ENCODE measurements around the gene CDH13. TPM values are rescaled to one million over a fixed set of nuclear protein-coding genes. Genes with fewer than 3 reads are reported as not detected.

Gene CDH13
- total and polyA plus RNA-seq, 9 of the 15 experiments (the other 6 are each of a cell fraction or from before 2014, with no cell fraction given), result 0.03 TPM; not detected in 8

DNA sequence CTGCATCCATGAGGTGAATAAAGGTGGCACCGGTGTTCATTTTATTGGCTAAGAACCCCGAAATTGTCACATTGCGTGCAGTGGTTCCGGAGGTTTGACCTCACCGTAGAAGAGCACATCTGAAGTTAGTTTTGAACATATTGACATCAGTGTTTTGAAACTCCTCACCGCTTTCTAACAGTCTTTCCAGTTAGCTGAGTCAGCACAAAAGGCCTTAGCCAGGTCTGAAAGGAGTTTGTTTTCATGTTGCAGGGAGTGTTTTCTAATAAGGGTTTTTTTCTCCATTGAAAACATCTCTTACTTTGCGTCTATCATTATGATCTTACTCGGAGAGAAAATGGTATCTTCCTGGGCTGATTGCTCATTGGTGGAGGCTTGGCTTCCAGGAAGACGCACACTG, 1006.5 kb downstream of the CDH13 start:
- ATAC-seq (no peak), DNase-seq (ENCODE audit: extremely low read depth in 1 of 4, low spot score in 3 of 4) (no peak), FAIRE-seq (peak; percentile 15)
- no peak overlapping the region for H3K9ac ChIP-seq (ENCODE audit: insufficient read depth in 1 of 2, low read depth in 2 of 2, low read length in 2 of 2)
- POLR2A ChIA-PET, result no interaction called here
- TF ChIP-seq U2AF1 (optimal IDR thresholded peaks at IDR 0.05; ENCODE audit: low read depth, low read length) (no peak), MAFG (tag; conservative IDR thresholded peaks at IDR 0.05) (peak; percentile 95), ETV1 (tag; conservative IDR thresholded peaks at IDR 0.05; ENCODE audit: low read depth) (no peak), ZNF316 (IDR thresholded peaks at IDR 0.05) (peak; percentile 96), FOXJ3 (CRISPR knock-in tag; IDR thresholded peaks at IDR 0.05) (no peak), MAFK (IDR thresholded peaks at IDR 0.05; ENCODE audit: low read length) (peak; percentile 99), C11orf30 (IDR thresholded peaks at IDR 0.05; ENCODE audit: low read depth) (peak; percentile 93), NFE2 (IDR thresholded peaks at IDR 0.05; ENCODE audit: low read depth) (no peak), MAFF (IDR thresholded peaks at IDR 0.05; ENCODE audit: low read length) (peak; percentile 98)
- TF ChIP-seq, protein P1, sequence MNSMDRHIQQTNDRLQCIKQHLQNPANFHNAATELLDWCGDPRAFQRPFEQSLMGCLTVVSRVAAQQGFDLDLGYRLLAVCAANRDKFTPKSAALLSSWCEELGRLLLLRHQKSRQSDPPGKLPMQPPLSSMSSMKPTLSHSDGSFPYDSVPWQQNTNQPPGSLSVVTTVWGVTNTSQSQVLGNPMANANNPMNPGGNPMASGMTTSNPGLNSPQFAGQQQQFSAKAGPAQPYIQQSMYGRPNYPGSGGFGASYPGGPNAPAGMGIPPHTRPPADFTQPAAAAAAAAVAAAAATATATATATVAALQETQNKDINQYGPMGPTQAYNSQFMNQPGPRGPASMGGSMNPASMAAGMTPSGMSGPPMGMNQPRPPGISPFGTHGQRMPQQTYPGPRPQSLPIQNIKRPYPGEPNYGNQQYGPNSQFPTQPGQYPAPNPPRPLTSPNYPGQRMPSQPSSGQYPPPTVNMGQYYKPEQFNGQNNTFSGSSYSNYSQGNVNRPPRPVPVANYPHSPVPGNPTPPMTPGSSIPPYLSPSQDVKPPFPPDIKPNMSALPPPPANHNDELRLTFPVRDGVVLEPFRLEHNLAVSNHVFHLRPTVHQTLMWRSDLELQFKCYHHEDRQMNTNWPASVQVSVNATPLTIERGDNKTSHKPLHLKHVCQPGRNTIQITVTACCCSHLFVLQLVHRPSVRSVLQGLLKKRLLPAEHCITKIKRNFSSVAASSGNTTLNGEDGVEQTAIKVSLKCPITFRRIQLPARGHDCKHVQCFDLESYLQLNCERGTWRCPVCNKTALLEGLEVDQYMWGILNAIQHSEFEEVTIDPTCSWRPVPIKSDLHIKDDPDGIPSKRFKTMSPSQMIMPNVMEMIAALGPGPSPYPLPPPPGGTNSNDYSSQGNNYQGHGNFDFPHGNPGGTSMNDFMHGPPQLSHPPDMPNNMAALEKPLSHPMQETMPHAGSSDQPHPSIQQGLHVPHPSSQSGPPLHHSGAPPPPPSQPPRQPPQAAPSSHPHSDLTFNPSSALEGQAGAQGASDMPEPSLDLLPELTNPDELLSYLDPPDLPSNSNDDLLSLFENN (IDR thresholded peaks at IDR 0.05; ENCODE audit: low read depth in 2 of 2, low read length in 2 of 2), result no peak
- TF ChIP-seq, protein P2, sequence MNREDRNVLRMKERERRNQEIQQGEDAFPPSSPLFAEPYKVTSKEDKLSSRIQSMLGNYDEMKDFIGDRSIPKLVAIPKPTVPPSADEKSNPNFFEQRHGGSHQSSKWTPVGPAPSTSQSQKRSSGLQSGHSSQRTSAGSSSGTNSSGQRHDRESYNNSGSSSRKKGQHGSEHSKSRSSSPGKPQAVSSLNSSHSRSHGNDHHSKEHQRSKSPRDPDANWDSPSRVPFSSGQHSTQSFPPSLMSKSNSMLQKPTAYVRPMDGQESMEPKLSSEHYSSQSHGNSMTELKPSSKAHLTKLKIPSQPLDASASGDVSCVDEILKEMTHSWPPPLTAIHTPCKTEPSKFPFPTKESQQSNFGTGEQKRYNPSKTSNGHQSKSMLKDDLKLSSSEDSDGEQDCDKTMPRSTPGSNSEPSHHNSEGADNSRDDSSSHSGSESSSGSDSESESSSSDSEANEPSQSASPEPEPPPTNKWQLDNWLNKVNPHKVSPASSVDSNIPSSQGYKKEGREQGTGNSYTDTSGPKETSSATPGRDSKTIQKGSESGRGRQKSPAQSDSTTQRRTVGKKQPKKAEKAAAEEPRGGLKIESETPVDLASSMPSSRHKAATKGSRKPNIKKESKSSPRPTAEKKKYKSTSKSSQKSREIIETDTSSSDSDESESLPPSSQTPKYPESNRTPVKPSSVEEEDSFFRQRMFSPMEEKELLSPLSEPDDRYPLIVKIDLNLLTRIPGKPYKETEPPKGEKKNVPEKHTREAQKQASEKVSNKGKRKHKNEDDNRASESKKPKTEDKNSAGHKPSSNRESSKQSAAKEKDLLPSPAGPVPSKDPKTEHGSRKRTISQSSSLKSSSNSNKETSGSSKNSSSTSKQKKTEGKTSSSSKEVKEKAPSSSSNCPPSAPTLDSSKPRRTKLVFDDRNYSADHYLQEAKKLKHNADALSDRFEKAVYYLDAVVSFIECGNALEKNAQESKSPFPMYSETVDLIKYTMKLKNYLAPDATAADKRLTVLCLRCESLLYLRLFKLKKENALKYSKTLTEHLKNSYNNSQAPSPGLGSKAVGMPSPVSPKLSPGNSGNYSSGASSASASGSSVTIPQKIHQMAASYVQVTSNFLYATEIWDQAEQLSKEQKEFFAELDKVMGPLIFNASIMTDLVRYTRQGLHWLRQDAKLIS (CRISPR knock-in tag; IDR thresholded peaks at IDR 0.05), result no peak
- CTCF ChIA-PET (ENCODE audit: low intra/inter-chr PET ratio), result no interaction called here
- WGBS (ENCODE audit: insufficient coverage, low coverage, missing lambda C conversion rate), result 4% methylated on average over 9 of the region's 9 CpGs
- H3K27me3 ChIP-seq (ENCODE audit: control insufficient read depth in 2 of 2, insufficient read depth in 2 of 2, low read length in 2 of 2), result no peaks in the 10 kb centered on the region; a peak in 2 of 5 replicates
- H4K20me1 ChIP-seq (replicated peaks; ENCODE audit: control insufficient read depth, insufficient read depth, low read length), result no peaks in the 10 kb centered on the region
- no peaks in the 10 kb centered on the region for H3K4me1 ChIP-seq (replicated peaks in 1 of 2; ENCODE audit: control insufficient read depth in 2 of 2, insufficient read depth in 2 of 2, low read length in 2 of 2)
- H3K36me3 ChIP-seq (ENCODE audit: control insufficient read depth, insufficient read depth, low read length), result no peaks in the 10 kb centered on the region
- in situ Hi-C loops (cut with MboI) (no loop called here), intact Hi-C loops (cut with micrococcal nuclease) (no loop called here)
- no peaks in the 10 kb centered on the region for H3K9me3 ChIP-seq (replicated peaks; ENCODE audit: control insufficient read depth, insufficient read depth, low read depth, low read length)
- no peaks in the 10 kb centered on the region for H3K9me1 ChIP-seq (ENCODE audit: control insufficient read depth, insufficient read depth, low read length)
- no peak overlapping the region for H2AFZ ChIP-seq (ENCODE audit: low read depth, low read length)
- H3K79me2 ChIP-seq (ENCODE audit: control insufficient read depth, insufficient read depth, low read length), result no peaks in the 10 kb centered on the region
- no peak overlapping the region for H3K4me3 ChIP-seq
- H3K4me2 ChIP-seq (ENCODE audit: insufficient read depth, low read length), result no peak overlapping the region
- BruUV-seq (replicated peaks), result no TSS peak
- no peak overlapping the region for H3K27ac ChIP-seq (ENCODE audit: extremely low read depth, low read depth, low read length)

Data from K562 (cell line).